Activated B cell treated with CpG ODN at 0.5 μM for 24 hours (primary cell): ENCODE results near the gene SZRD1. TPM values are rescaled to one million over a fixed set of nuclear protein-coding genes. Genes with fewer than 3 reads are reported as not detected.

Experiments
- ATAC-seq: fragments of 200-7000 bp; cut with Tn5 transposase; one replicate; pipeline ENCODE4 v1.10.0; 2021; ENCODE audit warnings: low read depth, mild to moderate bottlenecking, moderate library complexity
- CTCF ChIA-PET: fragments of 350-600 bp; sonication (Branson Sonifier 250); formaldehyde crosslinking; loops from one replicate; lab custom pipeline; 2021; ENCODE audit warnings: antibody characterized with exemption; lab: Charles Lee
- POLR2A ChIA-PET: fragments of 350-600 bp; sonication (Branson Sonifier 250); formaldehyde crosslinking; loops from one replicate; lab custom pipeline; 2021; ENCODE audit warnings: antibody characterized with exemption; lab: Charles Lee
- DNase-seq: peaks from one replicate; pipeline ENCODE4 v3.0.0; 2022
- H3K27ac Mint-ChIP-seq: one replicate; pipeline ENCODE4 v1.8.0; 2020; ENCODE audit warnings: mixed read lengths
- H3K27me3 Mint-ChIP-seq: one replicate; pipeline ENCODE4 v1.8.0; 2021; ENCODE audit warnings: mixed read lengths
- H3K36me3 Mint-ChIP-seq: one replicate; pipeline ENCODE4 v1.8.0; 2021; ENCODE audit warnings: low read depth, mixed read lengths
- H3K4me1 Mint-ChIP-seq: one replicate; pipeline ENCODE4 v1.8.0; 2021; ENCODE audit warnings: mixed read lengths
- H3K4me3 Mint-ChIP-seq: one replicate; pipeline ENCODE4 v1.8.0; 2020; ENCODE audit warnings: mild to moderate bottlenecking, mixed read lengths
- H3K9me3 Mint-ChIP-seq: one replicate; pipeline ENCODE4 v1.8.0; 2020; ENCODE audit warnings: mixed read lengths
- CTCF ChIP-seq: fragments of 200-600 bp; IDR thresholded peaks from one replicate; pipeline ENCODE4 v1.8.0; 2022; ENCODE audit warnings: antibody characterized with exemption, mild to moderate bottlenecking
- intact Hi-C: fragments of 100-400 bp; cut with micrococcal nuclease; formaldehyde crosslinking; loops from one replicate; pipeline ENCODE4 v1.15.1; 2024
- total RNA-seq: library from RNA; stranded (reverse); gene quantifications from 2 replicates; pipeline ENCODE4 v1.2.3, GENCODE V29; 2022

The SZRD1 gene
- total RNA-seq, 1 donor from 2014 or later = 184 TPM

- ChIA-PET POLR2A (interaction anchor here (1.1 to 1.5 kb wide), 2 partner anchors 13 to 67 kb away, joined by 3 to 5 read pairs; partner anchors contain the start of gene NECAP2), CTCF (no interaction called here)
- Mint-ChIP-seq H3K4me3 (no peak overlapping the region), H3K36me3 (peaks cover 45% of the 10 kb centered on the region), H3K27me3 (no peaks in the 10 kb centered on the region), H3K9me3 (no peaks in the 10 kb centered on the region), H3K4me1 (peaks cover 79% of the 10 kb centered on the region), H3K27ac (no peak overlapping the region)
- intact Hi-C loops = no loop called here
- no peak for DNase-seq
- no peak for ATAC-seq
- no peak for TF ChIP-seq CTCF
These were observed 7.2 kb downstream of the SZRD1 start for GRCh38 chr1:16374266-16374665.

GRCh38 chr1:16375521-16376340 lies 8.7 kb downstream of the SZRD1 start:
- POLR2A ChIA-PET = interaction anchor here (1.4 to 1.5 kb wide), 2 partner anchors 8 to 11 kb away, joined by 5 to 7 read pairs; partner anchors contain the start of gene SZRD1
- H3K27ac Mint-ChIP-seq = no peak overlapping the region
- no peak for ATAC-seq
- no peak for DNase-seq
- peaks cover 77% of the 10 kb centered on the region for H3K4me1 Mint-ChIP-seq
- no peaks in the 10 kb centered on the region for H3K27me3 Mint-ChIP-seq
- H3K9me3 Mint-ChIP-seq = no peaks in the 10 kb centered on the region
- no peak overlapping the region for H3K4me3 Mint-ChIP-seq
- H3K36me3 Mint-ChIP-seq = peaks cover 45% of the 10 kb centered on the region
- CTCF ChIA-PET = no interaction called here
- intact Hi-C loops = no loop called here
- TF ChIP-seq CTCF = no peak

GRCh38 chr1:16376971-16377370 lies 9.9 kb downstream of the SZRD1 start:
- POLR2A ChIA-PET = interaction anchor here (0.7 to 0.8 kb wide), 3 partner anchors 9 to 15 kb away, joined by 3 to 6 read pairs (median 6); no protein-coding TSS in a partner anchor
- Mint-ChIP-seq H3K4me1 (peaks cover 72% of the 10 kb centered on the region), H3K4me3 (no peak overlapping the region), H3K36me3 (peaks cover 38% of the 10 kb centered on the region), H3K27ac (no peak overlapping the region), H3K27me3 (no peaks in the 10 kb centered on the region), H3K9me3 (no peaks in the 10 kb centered on the region)
- no peak for TF ChIP-seq CTCF
- DNase-seq (no peak), ATAC-seq (no peak)
- CTCF ChIA-PET = no interaction called here
- intact Hi-C loops = loop anchor here (1.0 kb wide), 1 partner anchor 10 kb away; no protein-coding TSS in a partner anchor

DNA sequence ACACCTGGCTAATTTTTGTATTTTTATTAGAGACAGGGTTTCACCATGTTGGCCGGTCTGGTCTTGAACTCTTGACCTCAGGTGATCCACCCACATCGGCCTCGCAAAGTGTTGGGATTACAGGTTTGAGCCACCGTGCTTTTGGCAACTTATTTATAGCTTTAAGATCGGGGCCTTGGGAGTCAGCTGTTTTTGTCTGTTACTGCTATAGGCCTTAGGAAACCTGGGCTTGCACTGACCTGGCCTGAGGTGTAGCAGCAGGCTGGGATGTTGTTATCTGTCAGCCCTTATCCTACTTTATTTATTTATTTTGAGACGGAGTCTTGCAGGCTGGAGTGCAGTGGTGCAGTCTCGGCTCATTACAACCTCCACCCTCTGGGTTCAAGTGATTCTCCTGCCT lies 11.4 kb downstream of the SZRD1 start:
- DNase-seq = no peak
- Mint-ChIP-seq H3K36me3 (peaks cover 36% of the 10 kb centered on the region), H3K4me1 (peaks cover 65% of the 10 kb centered on the region), H3K27me3 (no peaks in the 10 kb centered on the region), H3K4me3 (no peak overlapping the region), H3K9me3 (no peaks in the 10 kb centered on the region), H3K27ac (no peak overlapping the region)
- intact Hi-C loops = no loop called here
- POLR2A ChIA-PET = interaction anchor here (0.7 to 1.3 kb wide), 2 partner anchors 11 to 25 kb away, joined by 3 to 9 read pairs; no protein-coding TSS in a partner anchor
- CTCF ChIA-PET = no interaction called here
- no peak for TF ChIP-seq CTCF
- ATAC-seq = no peak

- Mint-ChIP-seq H3K36me3 (peaks cover 35% of the 10 kb centered on the region), H3K4me1 (peaks cover 65% of the 10 kb centered on the region), H3K4me3 (no peak overlapping the region), H3K27me3 (no peaks in the 10 kb centered on the region), H3K9me3 (no peaks in the 10 kb centered on the region), H3K27ac (no peak overlapping the region)
- no peak for DNase-seq
- ChIA-PET CTCF (no interaction called here), POLR2A (interaction anchor here (0.6 to 2.3 kb wide), 7 partner anchors 9 to 557 kb away, joined by 3 to 18 read pairs (median 3); no protein-coding TSS in a partner anchor)
- no peak for TF ChIP-seq CTCF
- no peak for ATAC-seq
- intact Hi-C loops = no loop called here
These were observed 13.8 kb downstream of the SZRD1 start for GRCh38 chr1:16380868-16381267.
